Measurements from ENCODE around the gene SLC16A8. TPM values are rescaled to one million over a fixed set of nuclear protein-coding genes. Genes with fewer than 3 reads are reported as not detected.
A peak's percentile ranks its signal among the peaks of the same experiment; 100 is the strongest.

Gene SLC16A8
- total RNA-seq, 4 donors from 2014 or later, result not detected

DNA sequence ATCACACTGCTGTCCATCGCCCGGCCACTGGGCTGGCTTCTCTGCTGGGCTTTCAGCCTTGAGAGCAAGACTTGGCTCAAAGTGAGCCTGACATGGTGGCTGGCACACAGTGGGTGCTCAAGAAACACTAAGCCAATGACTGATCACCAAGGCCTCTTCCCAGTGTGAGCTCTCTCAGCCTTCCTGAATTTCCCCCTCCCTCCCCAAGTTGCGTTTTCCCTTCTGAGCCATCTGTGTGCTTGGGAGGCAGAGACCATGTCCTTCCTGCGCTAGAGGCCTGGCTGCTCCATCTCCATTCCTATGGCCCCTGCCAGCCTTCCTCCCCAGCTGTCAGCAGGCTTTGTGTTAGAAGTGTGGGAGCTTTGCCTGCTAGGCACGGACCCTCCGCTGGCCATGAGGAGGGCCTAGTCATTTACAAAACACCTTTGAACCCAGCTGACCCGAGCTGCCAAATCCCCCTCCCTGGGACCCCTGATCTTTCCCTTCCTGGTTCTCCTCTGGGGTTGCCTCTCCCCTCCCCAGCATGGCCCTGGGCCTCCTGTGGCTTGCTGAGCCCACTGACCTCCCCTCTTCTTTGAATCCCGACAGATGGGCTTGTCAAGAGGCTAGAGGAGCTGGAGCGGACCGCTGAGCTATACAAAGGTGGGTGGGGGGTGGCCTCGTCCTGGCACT is 13.6 kb downstream of the SLC16A8 start:
- peak overlapping the region; percentile 22 to 92 (median 82) for H3K27ac ChIP-seq
- WGBS, 2 donors (ENCODE audit: low coverage in 1 of 2), result 62% methylated on average over 2 to 5 of the region's 11 CpGs
- H3K27me3 ChIP-seq, result no peaks in the 10 kb centered on the region
- no peak for ATAC-seq
- peaks cover 0 to 47% (median 18%) of the 10 kb centered on the region in 3 donors for H3K4me1 ChIP-seq
- TF ChIP-seq, protein P1, sequence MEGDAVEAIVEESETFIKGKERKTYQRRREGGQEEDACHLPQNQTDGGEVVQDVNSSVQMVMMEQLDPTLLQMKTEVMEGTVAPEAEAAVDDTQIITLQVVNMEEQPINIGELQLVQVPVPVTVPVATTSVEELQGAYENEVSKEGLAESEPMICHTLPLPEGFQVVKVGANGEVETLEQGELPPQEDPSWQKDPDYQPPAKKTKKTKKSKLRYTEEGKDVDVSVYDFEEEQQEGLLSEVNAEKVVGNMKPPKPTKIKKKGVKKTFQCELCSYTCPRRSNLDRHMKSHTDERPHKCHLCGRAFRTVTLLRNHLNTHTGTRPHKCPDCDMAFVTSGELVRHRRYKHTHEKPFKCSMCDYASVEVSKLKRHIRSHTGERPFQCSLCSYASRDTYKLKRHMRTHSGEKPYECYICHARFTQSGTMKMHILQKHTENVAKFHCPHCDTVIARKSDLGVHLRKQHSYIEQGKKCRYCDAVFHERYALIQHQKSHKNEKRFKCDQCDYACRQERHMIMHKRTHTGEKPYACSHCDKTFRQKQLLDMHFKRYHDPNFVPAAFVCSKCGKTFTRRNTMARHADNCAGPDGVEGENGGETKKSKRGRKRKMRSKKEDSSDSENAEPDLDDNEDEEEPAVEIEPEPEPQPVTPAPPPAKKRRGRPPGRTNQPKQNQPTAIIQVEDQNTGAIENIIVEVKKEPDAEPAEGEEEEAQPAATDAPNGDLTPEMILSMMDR (IDR thresholded peaks at IDR 0.05), result no peak
- no peak overlapping the region for H3K4me3 ChIP-seq
- H3K9me3 ChIP-seq, result no peaks in the 10 kb centered on the region
- peaks cover 0 to 98% of the 10 kb centered on the region in 2 donors for H3K36me3 ChIP-seq

DNA sequence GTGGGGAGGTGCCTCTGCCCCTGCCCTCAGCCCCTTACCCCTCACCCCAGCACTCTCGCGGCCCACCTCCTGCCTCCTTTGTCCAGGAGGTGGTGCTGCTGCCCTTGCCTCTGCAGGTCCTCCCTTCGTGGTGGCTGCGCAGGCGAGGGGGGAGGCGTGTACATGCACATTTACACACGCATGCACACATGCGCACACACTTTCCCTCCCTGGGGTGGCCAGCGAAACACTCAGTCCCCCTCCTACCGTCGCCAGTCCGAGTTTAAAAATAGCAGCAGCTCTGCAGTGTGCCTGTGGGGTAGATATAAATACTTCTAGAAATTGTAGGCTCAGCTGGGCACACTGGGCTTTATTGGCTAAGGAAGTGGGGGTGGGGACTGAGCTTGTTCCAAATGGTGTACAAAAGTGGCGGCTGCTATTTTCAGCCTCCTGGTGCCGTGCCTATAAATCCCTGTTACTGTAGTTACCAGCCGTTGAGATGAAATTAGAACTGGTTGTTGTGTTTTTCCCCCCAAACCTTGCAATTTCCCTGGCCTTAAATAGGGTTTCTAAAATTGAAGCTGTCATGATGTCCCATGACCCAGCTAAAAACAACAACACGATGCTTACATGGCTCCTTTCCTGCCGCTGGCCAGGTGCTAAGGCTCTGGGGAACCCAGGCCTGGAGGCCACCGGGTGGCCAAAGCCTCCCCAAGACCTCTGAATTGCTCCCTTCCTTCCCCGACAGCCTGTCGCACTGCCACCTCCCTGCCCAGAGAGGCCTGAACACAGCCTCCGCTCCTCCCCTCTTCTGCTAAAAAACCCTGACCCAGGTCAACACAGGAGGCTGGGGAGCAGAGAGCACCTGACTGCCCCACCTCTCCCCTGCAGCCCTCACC is 14.4 kb downstream of the SLC16A8 start:
- TF ChIP-seq EP300 (IDR thresholded peaks at IDR 0.05), result no peak
- TF ChIP-seq, protein P1 (IDR thresholded peaks at IDR 0.05), result peak in 3 of 4 experiments; percentile 51 to 89 (median 62)
- TF ChIP-seq POLR2A (IDR thresholded peaks at IDR 0.05), result no peak
- TF ChIP-seq POLR2AphosphoS5 (IDR thresholded peaks at IDR 0.05), result peak; percentile 60
- H3K27me3 ChIP-seq, result no peaks in the 10 kb centered on the region
- ATAC-seq, result peak; percentile 83
- peaks cover 0 to 98% of the 10 kb centered on the region in 2 donors for H3K36me3 ChIP-seq
- peak overlapping the region in 1 of 2 donors; percentile 3 for H3K4me3 ChIP-seq
- 28 to 47% methylated on average over 6 to 10 of the region's 21 CpGs for WGBS, 2 donors (ENCODE audit: low coverage in 1 of 2)
- peak overlapping the region; percentile 25 to 92 (median 82) for H3K27ac ChIP-seq
- H3K9me3 ChIP-seq, result no peaks in the 10 kb centered on the region
- H3K4me1 ChIP-seq, result peaks cover 0 to 47% (median 18%) of the 10 kb centered on the region in 3 donors

DNA sequence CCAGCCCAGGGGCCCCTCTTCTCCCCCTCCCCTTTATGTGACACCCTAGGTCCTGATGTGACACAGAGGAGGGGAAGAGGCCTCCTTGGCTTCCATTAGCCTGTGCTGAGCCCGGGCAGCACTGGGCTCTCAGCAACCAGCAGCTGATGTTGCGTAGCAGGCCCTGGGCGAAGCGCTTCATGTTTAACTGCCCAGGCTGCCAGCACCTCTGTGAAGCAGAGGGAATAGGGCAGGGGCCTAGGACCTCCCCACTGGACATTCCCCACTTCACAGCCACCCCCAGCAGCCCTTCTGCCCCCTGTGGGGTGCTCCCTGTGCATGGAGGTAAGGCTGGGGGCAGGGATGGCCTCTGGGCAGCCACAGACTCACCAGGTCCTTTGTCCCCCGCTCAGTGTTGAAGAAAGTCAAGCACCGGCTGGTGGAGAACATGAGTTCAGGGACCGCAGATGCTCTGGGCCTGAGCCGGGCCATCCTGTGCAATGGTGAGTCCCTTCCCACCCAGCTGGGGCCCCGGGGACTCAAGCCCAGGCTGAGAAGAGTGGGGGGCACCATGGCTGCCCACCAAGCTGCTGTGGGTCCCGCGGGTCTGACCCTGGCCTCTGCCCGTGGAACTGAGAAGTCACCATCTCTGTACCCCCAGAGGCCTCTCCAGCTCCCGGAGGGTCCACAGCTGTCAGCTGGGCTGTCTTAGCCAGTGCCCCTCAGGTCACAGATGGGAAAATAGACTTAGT is 15.2 kb downstream of the SLC16A8 start:
- H3K27ac ChIP-seq, result peak overlapping the region; percentile 25 to 92 (median 82)
- peak overlapping the region in 1 of 2 donors; percentile 3 for H3K4me3 ChIP-seq
- H3K27me3 ChIP-seq, result no peaks in the 10 kb centered on the region
- peaks cover 0 to 47% (median 18%) of the 10 kb centered on the region in 3 donors for H3K4me1 ChIP-seq
- no peaks in the 10 kb centered on the region for H3K9me3 ChIP-seq
- no peak for ATAC-seq
- no CpG with 5 or more reads among the region's 13 CpGs for WGBS, 2 donors (ENCODE audit: low coverage in 1 of 2)
- TF ChIP-seq POLR2A (IDR thresholded peaks at IDR 0.05), result no peak
- no peak for TF ChIP-seq EP300 (IDR thresholded peaks at IDR 0.05)
- no peak for TF ChIP-seq POLR2AphosphoS5 (IDR thresholded peaks at IDR 0.05)
- H3K36me3 ChIP-seq, result peaks cover 0 to 98% of the 10 kb centered on the region in 2 donors

DNA sequence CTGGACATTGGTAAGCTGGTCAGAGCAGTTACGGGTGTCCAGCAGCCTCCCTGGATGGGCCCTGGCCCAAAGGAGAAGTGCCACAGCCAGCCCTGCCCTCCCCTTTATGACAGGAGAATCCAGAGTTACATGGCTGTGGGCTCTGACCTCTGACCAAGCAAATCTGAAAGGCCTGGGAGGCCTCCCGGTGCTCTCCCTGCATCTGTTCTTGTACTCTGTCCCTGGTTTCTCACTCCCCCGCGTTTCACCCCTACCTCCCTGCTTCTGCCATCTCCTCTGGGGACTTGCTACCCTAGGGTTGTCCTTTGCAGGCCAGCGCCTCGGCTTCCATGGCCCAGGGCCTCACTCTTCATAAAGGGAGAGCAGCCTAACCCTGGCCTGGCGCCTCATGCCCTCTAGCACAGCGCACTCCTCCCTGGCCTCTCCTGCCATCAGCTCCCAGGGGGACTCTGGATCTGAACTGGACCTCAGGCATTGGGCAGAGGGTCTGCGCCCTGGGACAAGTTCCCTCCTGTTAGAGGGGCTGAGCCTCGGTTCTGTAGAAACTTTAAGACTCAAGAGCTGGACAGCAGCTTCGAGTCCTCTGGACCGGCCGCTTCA is 16.1 kb downstream of the SLC16A8 start:
- Histone ChIP-seq H3K9me3 (no peaks in the 10 kb centered on the region), H3K36me3 (peaks cover 0 to 97% of the 10 kb centered on the region in 2 donors), H3K4me1 (peaks cover 0 to 51% (median 18%) of the 10 kb centered on the region in 3 donors), H3K27ac (peak overlapping the region in 3 of 4 donors; percentile 78 to 92 (median 85)), H3K27me3 (no peaks in the 10 kb centered on the region), H3K4me3 (no peak overlapping the region)
- 83% methylated on average over 2 of the region's 13 CpGs; no CpG with 5 or more reads in 1 of the 2 donors for WGBS, 2 donors (ENCODE audit: low coverage in 1 of 2)
- no peak for TF ChIP-seq POLR2AphosphoS5 (IDR thresholded peaks at IDR 0.05)
- no peak for TF ChIP-seq EP300 (IDR thresholded peaks at IDR 0.05)
- TF ChIP-seq, protein P1 (IDR thresholded peaks at IDR 0.05), result no peak
- TF ChIP-seq POLR2A (IDR thresholded peaks at IDR 0.05), result no peak
- no peak for ATAC-seq

Measured in gastroesophageal sphincter (tissue), 4 donors.